Smooth muscle cell (in vitro differentiated cells): Measurements from ENCODE around the gene TUSC7. TPM values are rescaled to one million over a fixed set of nuclear protein-coding genes. Genes with fewer than 3 reads are reported as not detected.

ENCODE experiments used
- DNase-seq: peaks from one replicate; lab custom pipeline; 2025; ENCODE audit not compliant: unreplicated experiment; lab: John Stamatoyannopoulos, UW
- H2AFZ ChIP-seq: fragments of 200-600 bp; sonication (generic); 2 replicates; pipeline ENCODE4 v1.6.0; 2016; ENCODE audit warnings: antibody characterized with exemption, low read depth, mild to moderate bottlenecking
- H3F3A ChIP-seq: fragments of 200-600 bp; sonication (generic); 2 replicates; pipeline ENCODE4 v1.6.0; 2017; ENCODE audit warnings: antibody characterized with exemption, low read depth
- H3K27ac ChIP-seq: fragments of 200-600 bp; sonication (generic); 2 replicates; pipeline ENCODE4 v1.5.1; 2016; ENCODE audit warnings: low read depth, mild to moderate bottlenecking
- H3K27me3 ChIP-seq: fragments of 200-600 bp; sonication (generic); 2 replicates; pipeline ENCODE4 v1.6.1; 2016; ENCODE audit warnings: low read depth, mild to moderate bottlenecking
- H3K36me3 ChIP-seq: fragments of 200-600 bp; sonication (generic); 2 replicates; pipeline ENCODE4 v1.5.1; 2016; ENCODE audit warnings: low read depth
- H3K4me1 ChIP-seq: fragments of 200-600 bp; sonication (generic); 2 replicates; pipeline ENCODE4 v1.5.1; 2016; ENCODE audit warnings: low read depth
- H3K4me2 ChIP-seq: fragments of 200-600 bp; sonication (generic); 2 replicates; pipeline ENCODE4 v1.6.0; 2016; ENCODE audit warnings: mild to moderate bottlenecking
- H3K4me3 ChIP-seq: fragments of 200-600 bp; sonication (generic); 2 replicates; pipeline ENCODE4 v1.5.1; 2016; ENCODE audit warnings: mild to moderate bottlenecking
- H3K79me2 ChIP-seq: fragments of 200-600 bp; sonication (generic); 2 replicates; pipeline ENCODE4 v1.6.0; 2016; ENCODE audit warnings: low read depth, mild to moderate bottlenecking
- H3K9ac ChIP-seq: fragments of 200-600 bp; sonication (generic); 2 replicates; pipeline ENCODE4 v1.6.0; 2016; ENCODE audit warnings: low read depth
- H3K9me3 ChIP-seq: fragments of 200-600 bp; sonication (generic); replicated peaks from 2 replicates; pipeline ENCODE4 v1.5.1; 2016; ENCODE audit warnings: low read depth
- H4K20me1 ChIP-seq: fragments of 200-600 bp; sonication (generic); 2 replicates; pipeline ENCODE4 v1.6.0; 2016; ENCODE audit warnings: low read depth
- CTCF ChIP-seq: fragments of 200-600 bp; sonication (generic); IDR thresholded peaks from 2 replicates; pipeline ENCODE4 v1.5.1; 2017; ENCODE audit warnings: borderline replicate concordance, mild to moderate bottlenecking, antibody characterized with exemption; ENCODE audit not compliant: insufficient read depth, poor library complexity, severe bottlenecking
- WGBS: methylation state at CpG from one replicate; pipeline ENCODE4 v1.1.7; 2016; ENCODE audit warnings: low lambda C conversion rate; 5-methylcytosine and 5-hydroxymethylcytosine counted together
- polyA plus RNA-seq: library from polyadenylated mRNA; unstranded; fragments of >200 nt; fragmentation: Nextera tagmentation; extraction: Ambion mirVana; gene quantifications from 2 replicates; pipeline ENCODE4 v1.2.1, GENCODE V29; 2016
- total RNA-seq: library from RNA; depleted of rRNA; stranded (reverse); fragments of >200 nt; gene quantifications from 2 replicates; pipeline ENCODE4 v1.2.3, GENCODE V29; 2014

TUSC7 gene
- total and polyA plus RNA-seq, 2 experiments from 2014 or later = 0.42 TPM; not detected in 1

- Histone ChIP-seq H4K20me1 (no peaks in the 10 kb centered on the region), H3K9ac (no peak overlapping the region), H3K9me3 (no peaks in the 10 kb centered on the region), H3K79me2 (no peaks in the 10 kb centered on the region), H3K27me3 (peaks cover 8% of the 10 kb centered on the region), H3K4me1 (no peaks in the 10 kb centered on the region), H2AFZ (no peak overlapping the region), H3K4me2 (no peak overlapping the region), H3F3A (no peaks in the 10 kb centered on the region), H3K36me3 (no peaks in the 10 kb centered on the region), H3K4me3 (no peak overlapping the region), H3K27ac (no peak overlapping the region)
- WGBS = 84% methylated on average over 2 of the region's 2 CpGs
- no peak for TF ChIP-seq CTCF
- no peak for DNase-seq
Observed at GRCh38 chr3:116691041-116691440, 18.5 kb upstream of the TUSC7 start.

- Histone ChIP-seq H3K27ac (no peak overlapping the region), H3K9ac (no peak overlapping the region), H3K9me3 (no peaks in the 10 kb centered on the region), H3K36me3 (no peaks in the 10 kb centered on the region), H3K4me1 (no peaks in the 10 kb centered on the region), H3K27me3 (no peaks in the 10 kb centered on the region), H3K4me2 (no peak overlapping the region), H3K4me3 (no peak overlapping the region), H3K79me2 (no peaks in the 10 kb centered on the region), H2AFZ (no peak overlapping the region), H3F3A (no peaks in the 10 kb centered on the region), H4K20me1 (no peaks in the 10 kb centered on the region)
- no peak for DNase-seq
- no peak for TF ChIP-seq CTCF
Observed at GRCh38 chr3:116701070-116701469, 8.5 kb upstream of the TUSC7 start.

GRCh38 chr3:116702334-116702733 is 7.2 kb upstream of the TUSC7 start:
- H3K27ac ChIP-seq = no peak overlapping the region
- H3K36me3 ChIP-seq = no peaks in the 10 kb centered on the region
- H3F3A ChIP-seq = no peaks in the 10 kb centered on the region
- H4K20me1 ChIP-seq = no peaks in the 10 kb centered on the region
- no peaks in the 10 kb centered on the region for H3K79me2 ChIP-seq
- no peak overlapping the region for H2AFZ ChIP-seq
- DNase-seq = no peak
- H3K4me3 ChIP-seq = no peak overlapping the region
- H3K27me3 ChIP-seq = no peaks in the 10 kb centered on the region
- TF ChIP-seq CTCF = no peak
- WGBS = 84% methylated on average over 4 of the region's 4 CpGs
- H3K4me1 ChIP-seq = no peaks in the 10 kb centered on the region
- no peak overlapping the region for H3K9ac ChIP-seq
- no peaks in the 10 kb centered on the region for H3K9me3 ChIP-seq
- H3K4me2 ChIP-seq = no peak overlapping the region

GRCh38 chr3:116707531-116707930 is 2.0 kb upstream of the TUSC7 start:
- Histone ChIP-seq H3F3A (no peaks in the 10 kb centered on the region), H3K4me1 (no peaks in the 10 kb centered on the region), H3K4me2 (no peak overlapping the region), H3K4me3 (no peak overlapping the region), H3K27me3 (no peaks in the 10 kb centered on the region), H3K27ac (no peak overlapping the region), H4K20me1 (no peaks in the 10 kb centered on the region), H3K9me3 (no peaks in the 10 kb centered on the region), H3K36me3 (no peaks in the 10 kb centered on the region), H3K79me2 (no peaks in the 10 kb centered on the region), H3K9ac (no peak overlapping the region), H2AFZ (no peak overlapping the region)
- no peak for TF ChIP-seq CTCF
- DNase-seq = no peak
- 96% methylated on average over 3 of the region's 3 CpGs for WGBS
